DMS 273 treated with DMSO at 0.1 percent for 48 hours (cell line): Measurements from ENCODE around the gene MVB12A.

ENCODE experiments used
- DNase-seq: peaks from one replicate; lab custom pipeline; 2025; lab: John Stamatoyannopoulos, UW

MVB12A gene

DNA sequence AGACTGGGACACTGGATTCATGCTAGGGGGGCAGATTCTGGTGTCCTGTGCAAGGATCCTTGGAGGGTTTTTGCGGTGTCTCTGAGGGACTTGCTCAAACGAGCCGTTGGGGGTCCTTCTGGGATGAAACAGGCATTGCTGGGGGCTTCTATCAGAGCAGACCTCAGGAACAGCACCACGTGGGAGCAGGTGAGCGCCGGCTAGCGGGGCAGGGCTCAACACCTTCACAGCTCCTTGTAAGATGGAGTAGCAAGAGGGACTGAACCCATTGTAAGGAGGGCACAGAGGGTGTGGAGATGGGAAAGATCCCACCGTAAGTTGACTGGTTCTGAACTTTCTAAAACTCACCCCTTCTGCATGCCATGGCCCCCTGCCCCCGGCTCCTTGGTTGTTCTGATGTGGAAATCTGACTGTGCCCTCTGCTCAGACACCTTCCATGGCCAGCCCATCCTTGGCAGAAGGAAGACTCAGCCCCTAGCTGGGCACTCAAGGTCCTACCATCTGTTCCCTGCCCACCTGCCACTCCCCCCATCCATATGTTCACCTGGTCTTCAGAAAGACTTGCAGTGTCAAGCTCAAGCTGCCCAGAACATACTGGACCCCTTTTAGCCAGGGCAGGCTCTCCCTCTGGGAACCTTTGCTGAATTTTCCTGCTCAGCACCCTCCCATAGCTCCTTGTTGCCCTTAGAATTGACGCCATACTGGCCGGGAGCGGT, 51.7 kb downstream of the MVB12A start:
- DNase-seq = peak; percentile 41

DNA sequence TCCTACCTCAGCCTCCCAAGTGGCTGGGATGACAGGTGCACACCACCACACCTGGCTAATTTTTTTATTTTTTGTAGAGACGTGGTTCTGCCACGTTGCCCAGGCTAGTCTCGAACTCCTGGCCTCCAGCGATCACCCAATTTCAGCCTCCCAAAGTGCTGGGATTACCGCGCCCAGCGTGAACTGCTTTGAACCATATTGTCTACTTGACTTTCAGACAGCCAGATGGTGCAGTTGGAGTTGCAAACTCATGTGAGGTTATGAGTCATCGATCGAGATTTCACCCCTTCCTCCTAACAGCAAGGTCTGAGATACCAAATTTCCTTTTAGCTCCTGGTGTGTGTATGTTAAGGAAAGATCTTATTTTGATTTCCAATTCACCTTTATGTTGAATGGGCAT, 53.2 kb downstream of the MVB12A start:
- peak; percentile 80 for DNase-seq
